ENCODE results near the gene JAGN1.

- no peak for TF ChIP-seq CTCF (IDR thresholded peaks at IDR 0.05)
- TF ChIP-seq EP300 (IDR thresholded peaks at IDR 0.05) = no peak
These were observed 43.3 kb downstream of the JAGN1 start, which contains the start of gene CRELD1 for GRCh38 chr3:9933561-9934234.
